ENCODE data around the gene SORBS2.

The SORBS2 gene

GRCh38 chr4:185773419-185773818, 38.6 kb downstream of the SORBS2 start:
- ATAC-seq (no peak), DNase-seq (no peak)

GRCh38 chr4:185772391-185773093, 39.5 kb downstream of the SORBS2 start:
- DNase-seq, result no peak
- ATAC-seq, result no peak

GRCh38 chr4:185771711-185772390, 40.1 kb downstream of the SORBS2 start:
- no peak for DNase-seq
- ATAC-seq, result no peak

GRCh38 chr4:185767528-185767927, 44.5 kb downstream of the SORBS2 start:
- DNase-seq (no peak), ATAC-seq (no peak)

DNA sequence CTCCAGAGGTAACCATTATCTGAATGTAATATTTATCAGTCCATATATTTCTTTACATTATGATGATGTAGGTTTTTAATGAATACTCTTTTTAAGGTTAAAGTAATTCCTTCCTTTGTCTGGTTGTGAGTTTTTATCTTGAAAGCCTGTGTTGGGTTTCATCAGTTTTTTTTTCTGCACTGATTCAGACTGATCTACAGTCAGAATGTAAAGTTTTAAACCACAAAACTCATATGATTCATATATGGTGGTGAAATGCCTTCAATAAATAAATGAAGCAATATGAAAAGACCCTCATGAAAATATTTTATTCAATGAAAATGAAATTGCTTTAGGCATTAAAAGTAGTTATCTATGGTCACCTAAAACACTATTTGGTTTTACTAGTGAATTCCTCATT, 47.1 kb downstream of the SORBS2 start:
- ATAC-seq (no peak), DNase-seq (no peak)

DNA sequence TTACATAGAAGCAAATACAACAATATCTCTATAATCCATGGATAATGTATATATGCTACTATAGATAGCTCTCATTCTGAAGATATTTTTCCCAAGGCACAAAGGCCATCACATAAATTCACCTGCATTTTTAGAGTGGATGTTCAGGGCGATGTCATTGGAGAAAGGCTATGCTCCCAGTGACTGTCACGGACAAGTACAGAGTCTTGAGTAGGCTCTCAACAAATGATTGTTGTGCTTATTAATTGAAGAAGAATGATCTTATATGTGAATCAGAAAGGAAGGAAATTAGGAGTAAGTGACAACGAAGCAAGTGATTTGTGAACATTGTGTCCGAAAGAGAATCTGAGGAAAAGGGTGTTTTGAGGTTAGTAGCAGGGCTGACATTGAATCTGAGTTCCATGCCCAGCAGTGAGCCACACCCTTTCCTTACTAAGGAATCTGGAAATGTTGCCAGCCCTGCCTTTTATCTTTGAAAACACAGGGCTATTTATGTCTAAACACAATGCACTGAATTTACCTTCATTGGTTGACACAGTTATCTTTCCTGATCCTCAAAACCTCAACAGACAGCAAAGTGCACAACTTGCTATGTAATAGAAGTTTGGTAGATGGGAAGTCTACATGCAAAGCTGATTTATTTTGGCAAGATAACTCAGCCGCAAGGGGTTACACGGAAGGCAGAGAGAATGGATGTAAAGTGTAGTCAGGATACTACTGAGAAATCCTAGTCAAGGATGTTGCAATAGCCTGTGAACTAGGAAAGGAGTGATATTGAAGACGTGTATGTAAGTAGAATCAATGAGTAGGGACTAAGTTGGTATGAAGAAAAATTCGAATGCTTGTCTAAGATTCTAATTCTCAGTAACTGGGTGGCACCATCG, 50.4 kb downstream of the SORBS2 start:
- DNase-seq, result no peak

GRCh38 chr4:185758807-185759206, 53.2 kb downstream of the SORBS2 start:
- ATAC-seq, result no peak
- no peak for DNase-seq

More for the DNA sequence above, 50.4 kb downstream of the SORBS2 start:
- no peak for ATAC-seq

DNA sequence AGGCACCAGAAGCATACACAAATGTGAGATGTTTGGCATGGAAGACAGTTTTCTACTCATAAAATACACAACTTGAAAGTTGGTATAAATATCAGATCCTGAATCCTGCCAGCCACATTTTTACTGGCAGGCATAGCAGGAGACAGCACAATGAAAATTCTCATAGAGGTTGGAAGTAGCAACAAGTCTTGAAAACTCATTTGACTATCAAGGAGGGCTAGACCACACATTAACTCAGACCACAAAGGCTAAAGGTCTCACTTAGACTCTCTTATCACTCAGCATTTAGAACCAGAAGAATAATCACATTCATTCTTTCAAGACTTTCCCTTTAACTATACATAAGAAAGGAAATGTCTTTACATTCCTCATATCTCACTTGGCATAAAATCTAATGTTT, 56.5 kb downstream of the SORBS2 start:
- no peak for ATAC-seq
- no peak for DNase-seq

DNA sequence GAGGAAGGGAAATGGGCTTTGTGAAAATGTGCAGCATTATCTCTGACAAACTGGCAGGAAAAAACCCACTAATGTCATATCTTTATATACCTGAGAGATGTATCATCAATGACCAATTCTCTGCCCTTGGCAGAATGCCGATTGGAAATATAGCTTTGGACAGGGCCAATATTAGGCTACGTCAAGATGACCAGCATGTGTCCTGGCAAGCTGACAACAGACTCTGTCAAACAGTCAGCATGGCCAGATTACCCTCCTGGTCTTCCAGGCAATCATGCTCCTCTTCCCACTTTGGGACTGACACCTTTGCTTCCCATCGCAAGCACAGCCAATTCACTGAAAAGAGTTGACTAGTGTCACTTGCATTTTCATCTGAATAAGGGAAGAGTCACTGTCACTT, 57.0 kb downstream of the SORBS2 start:
- ATAC-seq (no peak), DNase-seq (no peak)

- ATAC-seq, result no peak
- DNase-seq, result no peak
Measured at GRCh38 chr4:185752872-185753271, 59.1 kb downstream of the SORBS2 start.

DNA sequence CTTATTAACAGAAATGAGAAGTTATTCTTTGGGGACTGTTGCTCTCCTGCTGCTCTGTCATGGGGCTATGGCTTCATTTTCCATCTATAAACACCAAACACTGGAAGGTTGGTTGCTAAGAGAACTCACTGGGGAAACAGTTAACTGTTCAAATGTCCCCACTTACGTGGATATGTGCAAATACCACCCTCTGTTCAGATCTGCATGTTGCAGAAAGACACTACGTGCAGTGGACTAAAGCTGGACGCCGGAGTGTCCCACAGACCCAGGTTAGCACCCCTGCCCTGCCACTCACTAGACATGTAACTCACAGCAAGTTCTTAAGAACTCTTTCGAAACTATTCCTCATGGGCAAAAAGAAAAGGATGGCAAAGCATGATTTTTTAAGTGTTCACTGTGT, 62.1 kb downstream of the SORBS2 start:
- DNase-seq (no peak), ATAC-seq (no peak)

DNA sequence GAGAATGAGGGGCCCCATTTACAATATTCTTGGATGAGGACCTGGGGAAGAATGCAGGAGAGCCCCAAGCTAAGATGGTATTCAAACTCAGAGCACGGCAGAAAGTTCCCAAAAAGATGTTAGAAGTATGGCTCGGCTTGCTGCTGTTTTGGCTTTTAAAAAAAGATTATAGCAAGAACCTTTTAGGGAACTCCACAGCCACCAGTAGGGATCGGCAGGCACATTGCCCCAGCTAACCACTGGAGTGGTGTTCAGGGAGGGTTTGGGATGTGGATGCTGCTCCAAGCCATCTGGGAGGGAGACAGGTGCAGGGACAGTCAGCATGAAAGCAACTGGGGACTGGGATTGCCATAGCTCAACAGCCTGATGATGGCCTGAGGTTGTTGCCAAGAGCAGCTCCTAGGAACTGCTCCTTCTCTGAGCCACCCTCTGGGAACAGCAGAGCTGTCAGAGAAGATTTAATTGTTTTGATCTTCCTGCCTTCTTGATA, 63.0 kb downstream of the SORBS2 start:
- ATAC-seq (no peak), DNase-seq (no peak)

GRCh38 chr4:185745891-185746290, 66.1 kb downstream of the SORBS2 start:
- ATAC-seq (no peak), DNase-seq (no peak)

DNA sequence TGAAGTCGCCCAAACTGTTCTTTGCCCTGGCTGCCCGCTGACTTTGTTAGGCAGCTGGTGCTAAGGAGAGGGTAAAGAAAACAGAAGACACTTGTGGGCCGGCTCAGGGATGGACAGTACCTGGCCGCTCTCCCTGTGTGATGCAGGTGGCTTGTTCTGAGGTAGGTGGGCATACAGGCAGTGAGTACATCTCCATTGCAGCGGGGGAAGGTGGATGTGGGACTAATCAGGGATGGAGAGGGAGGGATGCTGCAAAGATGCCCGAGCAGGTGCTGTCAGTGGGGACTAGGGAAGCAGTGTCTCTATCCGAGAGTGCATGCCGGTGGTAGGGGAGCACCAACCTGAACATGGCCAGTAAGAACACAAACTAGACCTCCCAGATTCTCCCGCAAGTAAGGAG, 67.0 kb downstream of the SORBS2 start:
- no peak for DNase-seq

DNA sequence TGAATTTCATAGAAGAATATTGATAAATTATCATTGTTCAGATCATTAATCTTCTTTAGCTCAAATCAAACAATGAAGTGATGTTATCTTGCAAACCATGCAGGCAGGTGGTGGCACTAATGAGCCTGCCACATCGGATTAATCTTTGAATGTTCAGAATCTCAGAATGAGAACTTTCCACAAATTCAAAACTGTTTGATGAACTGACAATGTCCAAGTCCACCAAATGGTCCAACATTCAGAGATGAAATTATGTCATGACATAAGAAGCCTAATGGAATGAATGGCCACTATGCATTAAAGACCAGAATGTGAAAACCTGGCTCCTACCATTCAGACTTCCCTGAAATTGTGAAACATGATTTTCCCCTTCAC, 67.5 kb downstream of the SORBS2 start:
- no peak for ATAC-seq
- no peak for DNase-seq

More for the DNA sequence above, 67.0 kb downstream of the SORBS2 start:
- no peak for ATAC-seq

DNA sequence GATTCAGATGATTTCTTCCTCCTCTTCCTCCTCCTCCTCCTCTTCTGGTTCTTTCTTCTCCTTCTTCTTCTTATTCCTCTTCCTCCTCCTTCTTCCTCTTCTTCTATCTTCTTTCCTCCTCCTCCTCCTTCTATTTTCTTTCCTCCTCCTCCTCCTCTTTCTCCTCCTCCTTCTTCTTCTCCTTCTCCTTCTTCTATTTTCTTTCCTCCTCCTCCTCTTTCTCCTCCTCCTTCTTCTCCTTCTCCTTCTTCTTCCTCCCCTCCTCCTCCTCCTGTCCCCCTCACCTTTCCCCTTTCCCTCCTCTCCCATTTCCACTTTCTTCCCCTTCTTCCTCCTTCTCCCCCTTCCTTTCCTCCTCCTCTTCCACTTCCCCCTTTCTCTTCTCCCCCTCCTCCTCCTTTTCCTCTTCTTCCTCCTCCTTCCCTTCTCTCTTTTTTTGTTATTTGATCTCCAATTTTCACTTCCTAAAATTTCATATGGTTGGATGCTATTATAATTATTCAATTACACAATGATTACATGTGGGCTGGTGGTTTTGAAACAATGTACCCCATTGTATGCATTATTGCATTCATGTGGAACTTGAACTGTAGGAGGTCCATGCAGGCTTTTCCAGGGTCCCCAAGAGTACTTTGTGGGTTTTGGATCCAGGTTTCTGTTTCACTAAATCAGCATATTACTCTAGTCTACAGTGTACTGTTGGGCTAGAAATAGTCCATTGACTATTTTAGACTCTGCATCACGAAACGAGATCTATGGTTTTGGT, 68.1 kb downstream of the SORBS2 start:
- no peak for DNase-seq
- no peak for ATAC-seq

DNA sequence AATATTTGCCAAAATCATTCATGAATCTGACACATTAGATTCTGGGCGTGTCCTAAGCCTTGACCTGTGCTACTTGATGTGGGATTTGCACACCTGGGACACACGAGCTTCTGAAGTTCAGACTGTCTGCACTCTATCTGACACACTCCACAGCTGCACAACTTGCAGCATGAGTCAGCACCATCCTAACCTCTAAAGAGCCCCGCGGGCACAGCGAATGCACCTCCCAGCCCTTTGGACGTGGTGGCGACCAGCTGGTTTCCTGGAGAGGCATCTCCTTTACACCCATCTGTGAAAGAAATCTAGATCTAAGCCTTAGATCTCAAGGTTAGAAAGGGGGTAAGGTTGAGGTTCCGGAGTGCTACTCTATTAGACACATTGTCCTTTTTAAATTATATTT, 69.2 kb downstream of the SORBS2 start:
- DNase-seq (no peak), ATAC-seq (no peak)

DNA sequence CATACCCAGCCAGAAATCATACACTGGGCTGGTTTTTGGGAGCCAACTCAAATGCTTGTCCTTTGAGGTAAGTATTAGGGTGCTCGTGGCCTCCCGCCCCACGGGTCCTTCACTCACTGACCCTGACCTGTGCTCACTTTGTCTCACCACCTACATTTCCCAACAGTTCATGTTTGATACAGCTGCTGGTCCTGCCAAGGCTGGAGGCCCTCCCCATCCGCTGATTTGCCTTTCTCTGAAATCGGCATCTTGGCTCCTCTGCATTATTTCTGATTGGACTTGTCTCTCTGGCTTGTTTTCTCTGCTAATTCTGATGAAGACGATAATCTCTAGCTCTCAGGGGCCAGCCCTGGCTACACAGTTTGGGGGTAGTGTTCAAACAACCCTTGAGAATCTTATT, 70.2 kb downstream of the SORBS2 start:
- no peak for DNase-seq
- no peak for ATAC-seq

DNA sequence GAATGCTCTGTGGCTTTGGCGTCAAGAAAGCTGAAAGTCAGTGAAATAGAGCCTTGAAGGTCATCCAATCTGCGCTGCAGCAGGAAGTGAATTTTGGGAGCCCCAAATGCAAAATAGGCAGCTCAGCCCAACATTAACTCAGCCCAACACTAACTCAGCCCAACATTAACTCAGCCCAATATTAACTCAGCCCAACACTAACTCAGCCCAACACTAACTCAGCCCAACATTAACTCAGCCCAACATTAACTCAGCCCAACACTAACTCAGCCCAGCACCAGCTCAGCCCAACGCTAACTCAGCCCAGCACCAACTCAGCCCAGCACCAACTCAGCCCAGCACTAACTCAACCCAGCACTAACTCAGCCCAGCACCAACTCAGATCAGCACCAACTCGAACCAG, 71.5 kb downstream of the SORBS2 start:
- ATAC-seq, result no peak

GRCh38 chr4:185738820-185739219, 73.2 kb downstream of the SORBS2 start:
- ATAC-seq (no peak), DNase-seq (no peak)

More for the DNA sequence above, 71.5 kb downstream of the SORBS2 start:
- DNase-seq, result no peak

GRCh38 chr4:185738038-185738552, 73.9 kb downstream of the SORBS2 start:
- DNase-seq (no peak), ATAC-seq (no peak)

GRCh38 chr4:185737489-185738037, 74.4 kb downstream of the SORBS2 start:
- no peak for DNase-seq
- ATAC-seq, result no peak

Measured in stimulated activated naive CD8-positive, alpha-beta T cell treated with anti-CD3 and anti-CD28 coated beads, Interleukin-15, Interleukin-2, amounts not matched to agents 100 U/mL and 50 U/mL, for 24 hours (primary cell).